ENCODE measurements around the gene DEF6. TPM values are rescaled to one million over a fixed set of nuclear protein-coding genes. Genes with fewer than 3 reads are reported as not detected.
A peak's percentile ranks its signal among the peaks of the same experiment; 100 is the strongest.

The DEF6 gene
- total RNA-seq, 1 donor, result 0.18 TPM

GRCh38 chr6:35292494-35292893, 5.1 kb upstream of the DEF6 start:
- DNase-seq (ENCODE audit: low read depth), result no peak
- TF ChIP-seq CTCF (IDR thresholded peaks at IDR 0.05; ENCODE audit: insufficient read depth, low read length), result no peak
- H3K4me3 ChIP-seq (ENCODE audit: low read depth, low read length), result no peak overlapping the region

GRCh38 chr6:35293681-35294080, 3.9 kb upstream of the DEF6 start:
- no peak for TF ChIP-seq CTCF (IDR thresholded peaks at IDR 0.05; ENCODE audit: insufficient read depth, low read length)
- H3K4me3 ChIP-seq (ENCODE audit: low read depth, low read length), result no peak overlapping the region
- DNase-seq (ENCODE audit: low read depth), result no peak

GRCh38 chr6:35294308-35294945, 3.2 kb upstream of the DEF6 start:
- no peak overlapping the region for H3K4me3 ChIP-seq (ENCODE audit: low read depth, low read length)
- peak; percentile 39 for DNase-seq (ENCODE audit: low read depth)
- peak; percentile 74 for TF ChIP-seq CTCF (IDR thresholded peaks at IDR 0.05; ENCODE audit: insufficient read depth, low read length)

GRCh38 chr6:35295036-35295435, 2.6 kb upstream of the DEF6 start:
- no peak for TF ChIP-seq CTCF (IDR thresholded peaks at IDR 0.05; ENCODE audit: insufficient read depth, low read length)
- no peak overlapping the region for H3K4me3 ChIP-seq (ENCODE audit: low read depth, low read length)
- no peak for DNase-seq (ENCODE audit: low read depth)

- no peak overlapping the region for H3K4me3 ChIP-seq (ENCODE audit: low read depth, low read length)
- DNase-seq (ENCODE audit: low read depth), result no peak
- TF ChIP-seq CTCF (IDR thresholded peaks at IDR 0.05; ENCODE audit: insufficient read depth, low read length), result no peak
Measured at GRCh38 chr6:35295521-35296315, 1.9 kb upstream of the DEF6 start.

DNA sequence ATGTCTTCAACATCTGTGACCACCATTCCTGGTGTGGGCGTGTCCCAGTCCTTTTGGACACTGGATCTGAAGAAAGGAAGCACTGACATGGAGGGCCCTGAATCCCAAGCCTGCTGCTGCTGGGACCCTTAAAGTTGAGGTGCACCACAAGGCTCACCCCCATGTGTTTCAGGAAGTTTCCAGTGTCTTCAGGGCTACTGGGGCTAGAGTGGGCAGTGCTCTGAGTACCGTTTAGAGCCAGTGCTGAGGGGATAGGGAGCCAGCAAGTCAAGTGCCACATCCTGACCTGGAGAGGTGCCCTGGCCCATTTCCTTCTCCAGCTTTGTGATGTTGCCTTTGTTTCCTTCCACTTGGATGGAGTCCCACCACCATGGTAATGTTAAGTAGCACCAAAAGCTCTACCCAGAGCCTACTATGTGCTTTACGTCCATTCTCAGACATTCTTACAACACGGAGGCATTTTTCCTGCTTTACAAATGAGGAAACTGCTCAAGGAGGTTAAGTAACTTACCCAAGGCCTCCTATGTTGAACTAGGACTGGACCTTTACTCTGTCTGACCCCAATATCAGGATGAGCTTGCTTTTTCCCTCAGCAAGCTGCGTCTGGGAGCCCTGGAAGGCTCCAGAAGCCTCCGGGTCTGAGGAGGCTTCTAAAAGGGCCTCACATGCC, 552 bp upstream of the DEF6 start:
- no peak for TF ChIP-seq CTCF (IDR thresholded peaks at IDR 0.05; ENCODE audit: insufficient read depth, low read length)
- no peak overlapping the region for H3K4me3 ChIP-seq (ENCODE audit: low read depth, low read length)
- no peak for DNase-seq (ENCODE audit: low read depth)

All from fibroblast of the aortic adventitia (primary cell).